Body of pancreas (tissue), 4 donors: ENCODE results near the gene MPO. TPM values are rescaled to one million over a fixed set of nuclear protein-coding genes. Genes with fewer than 3 reads are reported as not detected.

Source experiments
- ATAC-seq: fragments of 150-250 bp; one replicate; pipeline ENCODE4 v1.9.1; 2016
- DNase-seq, 4 donors: peaks; one replicate each; pipeline ENCODE4 v3.0.0-alpha.2; 2019
- H3K27ac ChIP-seq, 4 donors: fragments of 200-600 bp; sonication (generic); 1 replicate in 3 of 4; 2 replicates in 1 of 4; pipeline versions ENCODE4 v1.5.1 to v1.6.1; 2016 to 2019; ENCODE audit warnings: mild to moderate bottlenecking in 1 of 4, mixed read lengths in 1 of 4, moderate library complexity in 1 of 4
- H3K27me3 ChIP-seq, 2 donors: fragments of 200-600 bp; sonication (generic); one replicate each; pipeline ENCODE4 v1.6.0; 2016; ENCODE audit warnings: mild to moderate bottlenecking in 1 of 2
- H3K36me3 ChIP-seq, 2 donors: fragments of 200-600 bp; sonication (generic); replicated peaks in 1 of 2; 2 replicates each; pipeline ENCODE4 v1.5.1; 2016; ENCODE audit warnings: low read depth in 2 of 2; ENCODE audit not compliant: insufficient read depth in 1 of 2
- H3K4me1 ChIP-seq: fragments of 200-600 bp; sonication (generic); one replicate; pipeline ENCODE4 v1.6.0; 2016
- H3K4me3 ChIP-seq, 2 donors: fragments of 200-600 bp; sonication (generic); 1 replicate in 1 of 2; 2 replicates in 1 of 2; pipeline ENCODE4 v1.5.1; 2016 to 2019
- H3K9me3 ChIP-seq, 3 donors: fragments of 200-600 bp; sonication (generic); 1 replicate in 2 of 3; 2 replicates in 1 of 3; pipeline ENCODE4 v1.5.1; 2016
- POLR2A ChIP-seq, 3 donors: fragments of 450-650 bp; IDR thresholded peaks; one replicate each; pipeline ENCODE4 v1.6.1; 2016; ENCODE audit warnings: antibody characterized with exemption in 3 of 3, mild to moderate bottlenecking in 2 of 3
- WGBS, 2 donors: methylation state at CpG; one replicate each; pipeline ENCODE4 v1.1.5; 2017; 5-methylcytosine and 5-hydroxymethylcytosine counted together
- intact Hi-C: fragments of 100-400 bp; cut with DNase I; formaldehyde crosslinking; loops from one replicate; pipeline ENCODE4 v1.15.1; 2023
- total RNA-seq, 2 donors: library from RNA; depleted of rRNA; stranded (reverse); fragments of >200 nt; gene quantifications; one replicate each; pipeline ENCODE4 v1.1.0, GENCODE V29; 2016
- TF ChIP-seq, protein P1 (sequence below), 7 experiments: fragments of 450-650 bp in 4 of 7; fragments of 200-600 bp in 3 of 7; sonication (generic) in 3 of 7; IDR thresholded peaks; one replicate each; pipeline ENCODE4 v1.5.1; 2016 to 2019; ENCODE audit warnings: antibody characterized with exemption in 7 of 7

The MPO gene
- total RNA-seq, 2 donors from 2014 or later: not detected

DNA sequence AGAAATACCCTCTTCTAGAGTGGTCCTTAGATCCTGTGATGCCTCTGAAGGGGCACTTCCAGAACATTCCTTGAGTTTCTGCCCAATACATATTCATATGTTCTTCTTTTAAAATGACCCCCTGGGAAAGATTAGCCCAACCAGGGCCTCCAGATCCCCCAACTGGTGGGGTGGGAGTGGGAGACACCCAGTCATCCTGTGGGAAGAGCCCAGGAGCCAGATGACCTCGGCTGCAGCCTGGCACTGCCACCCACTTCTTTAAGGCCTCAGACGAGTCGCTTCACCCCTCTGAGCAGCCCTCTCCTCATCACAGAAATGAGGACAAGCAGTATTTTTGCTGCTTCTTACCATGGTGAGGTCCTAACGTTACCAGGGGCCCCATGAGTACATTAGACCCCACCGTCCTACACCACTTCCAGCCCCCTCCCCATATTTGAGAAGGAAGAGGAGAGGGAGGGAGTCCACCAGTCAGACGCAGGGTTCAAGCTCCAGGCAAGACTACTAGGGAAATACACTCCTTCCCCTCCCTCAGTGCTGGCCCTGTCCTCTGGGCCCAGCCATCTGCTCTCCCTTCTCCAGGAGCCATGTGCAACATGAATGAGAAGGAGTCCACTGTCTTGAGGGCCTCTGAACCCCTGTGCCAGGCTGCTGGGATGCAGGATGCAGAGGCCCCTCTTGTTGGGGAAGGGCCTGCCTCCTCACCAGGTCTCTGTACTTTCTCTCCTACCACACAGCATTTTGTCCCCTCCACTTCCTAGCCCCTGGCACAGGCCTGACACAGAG, 11.8 kb downstream of the MPO start:
- Histone ChIP-seq H3K27ac (no peak overlapping the region), H3K27me3 (no peaks in the 10 kb centered on the region), H3K4me3 (no peak overlapping the region), H3K36me3 (no peaks in the 10 kb centered on the region), H3K4me1 (no peaks in the 10 kb centered on the region), H3K9me3 (no peaks in the 10 kb centered on the region)
- WGBS, 2 donors: 62 to 65% methylated on average over 6 of the region's 6 CpGs
- intact Hi-C loops: no loop called here
- TF ChIP-seq, protein P1, sequence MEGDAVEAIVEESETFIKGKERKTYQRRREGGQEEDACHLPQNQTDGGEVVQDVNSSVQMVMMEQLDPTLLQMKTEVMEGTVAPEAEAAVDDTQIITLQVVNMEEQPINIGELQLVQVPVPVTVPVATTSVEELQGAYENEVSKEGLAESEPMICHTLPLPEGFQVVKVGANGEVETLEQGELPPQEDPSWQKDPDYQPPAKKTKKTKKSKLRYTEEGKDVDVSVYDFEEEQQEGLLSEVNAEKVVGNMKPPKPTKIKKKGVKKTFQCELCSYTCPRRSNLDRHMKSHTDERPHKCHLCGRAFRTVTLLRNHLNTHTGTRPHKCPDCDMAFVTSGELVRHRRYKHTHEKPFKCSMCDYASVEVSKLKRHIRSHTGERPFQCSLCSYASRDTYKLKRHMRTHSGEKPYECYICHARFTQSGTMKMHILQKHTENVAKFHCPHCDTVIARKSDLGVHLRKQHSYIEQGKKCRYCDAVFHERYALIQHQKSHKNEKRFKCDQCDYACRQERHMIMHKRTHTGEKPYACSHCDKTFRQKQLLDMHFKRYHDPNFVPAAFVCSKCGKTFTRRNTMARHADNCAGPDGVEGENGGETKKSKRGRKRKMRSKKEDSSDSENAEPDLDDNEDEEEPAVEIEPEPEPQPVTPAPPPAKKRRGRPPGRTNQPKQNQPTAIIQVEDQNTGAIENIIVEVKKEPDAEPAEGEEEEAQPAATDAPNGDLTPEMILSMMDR (IDR thresholded peaks at IDR 0.05): no peak
- TF ChIP-seq POLR2A (IDR thresholded peaks at IDR 0.05): no peak
- no peak for ATAC-seq
- DNase-seq: no peak

DNA sequence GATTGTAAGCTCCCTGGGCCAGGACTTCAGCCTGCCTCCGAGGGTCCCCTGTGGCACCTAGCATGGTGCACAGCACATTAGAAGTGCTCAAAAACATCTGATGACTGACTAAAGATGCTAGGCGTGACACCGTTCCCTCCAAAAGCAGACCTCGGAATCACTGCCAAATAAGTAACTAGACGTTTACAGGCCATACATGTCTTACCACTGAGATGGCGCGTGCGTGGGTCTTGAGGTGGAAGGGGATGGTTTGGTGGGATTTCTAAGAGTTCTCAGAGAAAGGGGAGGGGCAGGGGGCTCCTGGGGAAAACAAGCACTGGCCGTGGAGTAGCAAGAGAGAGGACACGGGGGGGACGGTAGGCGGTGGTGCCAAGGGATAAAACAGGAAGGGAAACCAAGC, 12.4 kb downstream of the MPO start:
- Histone ChIP-seq H3K27ac (no peak overlapping the region), H3K27me3 (no peaks in the 10 kb centered on the region), H3K9me3 (no peaks in the 10 kb centered on the region), H3K4me1 (no peaks in the 10 kb centered on the region), H3K36me3 (no peaks in the 10 kb centered on the region), H3K4me3 (no peak overlapping the region)
- ATAC-seq: no peak
- DNase-seq: no peak
- intact Hi-C loops: no loop called here
- WGBS, 2 donors: 80% methylated on average over 12 of the region's 12 CpGs
- TF ChIP-seq, protein P1 (IDR thresholded peaks at IDR 0.05): no peak
- no peak for TF ChIP-seq POLR2A (IDR thresholded peaks at IDR 0.05)

DNA sequence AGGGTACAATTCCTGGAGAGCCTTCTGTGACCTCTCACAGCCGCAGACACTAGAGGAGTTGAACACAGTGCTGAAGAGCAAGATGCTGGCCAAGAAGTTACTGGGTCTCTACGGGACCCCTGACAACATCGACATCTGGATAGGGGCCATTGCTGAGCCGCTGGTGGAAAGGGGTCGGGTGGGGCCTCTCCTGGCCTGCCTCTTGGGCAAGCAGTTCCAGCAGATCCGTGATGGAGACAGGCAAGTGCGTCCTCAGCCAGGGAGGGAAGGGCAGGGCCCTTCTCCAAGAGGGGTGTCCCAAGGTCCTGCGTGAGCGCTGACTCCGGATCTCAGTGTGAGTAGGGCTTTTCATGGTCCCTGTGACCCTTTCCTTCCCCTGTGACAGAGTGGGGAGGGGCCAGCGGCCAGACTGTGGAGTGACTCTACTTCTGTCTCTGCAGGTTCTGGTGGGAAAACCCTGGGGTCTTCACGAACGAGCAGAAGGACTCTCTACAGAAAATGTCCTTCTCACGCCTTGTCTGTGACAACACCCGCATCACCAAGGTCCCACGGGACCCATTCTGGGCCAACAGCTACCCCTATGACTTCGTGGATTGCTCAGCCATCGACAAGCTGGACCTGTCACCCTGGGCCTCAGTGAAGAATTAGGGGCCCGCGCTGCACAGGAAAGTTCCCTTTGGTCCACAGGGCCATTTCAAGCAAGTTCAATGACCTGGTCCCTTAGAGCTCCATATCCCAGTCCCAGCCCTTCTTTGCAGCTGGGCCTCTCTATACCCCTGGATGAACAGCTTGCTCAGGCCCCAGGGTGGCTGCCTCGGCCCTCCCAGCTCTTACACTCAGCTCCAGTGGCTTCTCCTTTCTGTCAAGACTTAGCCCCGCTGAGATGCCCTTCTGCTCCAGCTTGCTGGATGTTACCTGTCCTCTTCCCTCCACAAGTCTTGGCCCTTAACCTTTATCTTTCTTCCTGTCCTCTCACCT, 13.1 kb downstream of the MPO start:
- H3K36me3 ChIP-seq: no peaks in the 10 kb centered on the region
- H3K9me3 ChIP-seq: no peaks in the 10 kb centered on the region
- H3K27me3 ChIP-seq: no peaks in the 10 kb centered on the region
- 68 to 76% methylated on average over 9 to 21 of the region's 22 CpGs for WGBS, 2 donors
- no peak overlapping the region for H3K4me3 ChIP-seq
- TF ChIP-seq, protein P1 (IDR thresholded peaks at IDR 0.05): no peak
- no peak for TF ChIP-seq POLR2A (IDR thresholded peaks at IDR 0.05)
- ATAC-seq: no peak
- H3K27ac ChIP-seq: no peak overlapping the region
- intact Hi-C loops: no loop called here
- no peak for DNase-seq
- H3K4me1 ChIP-seq: no peaks in the 10 kb centered on the region

DNA sequence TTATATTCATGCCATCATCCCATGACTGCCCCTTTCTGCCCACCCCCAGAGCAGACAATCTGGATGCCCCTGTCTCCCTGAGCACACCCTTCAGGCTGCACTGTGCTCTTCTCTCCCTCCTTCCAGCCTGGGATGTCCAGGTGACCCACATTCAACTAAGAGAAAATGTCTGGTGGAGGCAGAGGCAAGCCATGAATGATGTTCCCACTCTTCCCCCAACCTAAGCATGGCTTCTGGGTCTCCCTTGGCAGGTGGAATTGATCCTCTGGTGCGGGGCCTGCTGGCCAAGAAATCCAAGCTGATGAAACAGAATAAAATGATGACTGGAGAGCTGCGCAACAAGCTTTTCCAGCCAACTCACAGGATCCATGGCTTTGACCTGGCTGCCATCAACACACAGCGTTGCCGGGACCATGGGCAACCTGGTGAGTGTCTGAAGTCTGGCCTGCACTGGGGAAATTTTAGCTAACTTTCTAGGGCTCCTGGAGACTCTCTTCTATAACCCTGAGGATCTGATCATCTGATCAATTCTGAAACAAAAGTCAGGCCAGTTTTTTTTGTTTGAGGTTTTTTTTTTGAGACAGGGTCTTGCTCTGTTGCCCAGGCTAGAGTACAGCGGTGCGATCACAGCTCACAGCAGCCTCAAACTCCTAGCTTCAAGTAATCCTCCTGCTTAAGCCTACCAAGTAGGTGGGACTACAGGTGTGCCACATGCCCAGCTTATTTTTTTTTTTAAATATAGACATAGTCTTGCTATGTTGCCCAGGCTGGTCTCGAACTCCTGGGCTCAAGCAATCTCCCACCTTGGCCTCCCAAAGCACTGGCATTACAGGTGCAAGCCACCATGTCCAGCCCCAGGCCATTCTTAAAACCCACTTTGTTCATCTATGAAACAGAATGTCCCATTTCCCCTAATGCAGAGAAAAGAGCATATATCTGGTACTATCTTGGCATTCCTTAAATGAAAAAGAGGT, 14.5 kb downstream of the MPO start:
- intact Hi-C loops: no loop called here
- ATAC-seq (no peak), DNase-seq (no peak)
- Histone ChIP-seq H3K4me3 (no peak overlapping the region), H3K9me3 (no peaks in the 10 kb centered on the region), H3K27me3 (no peaks in the 10 kb centered on the region), H3K27ac (no peak overlapping the region), H3K36me3 (no peaks in the 10 kb centered on the region), H3K4me1 (no peaks in the 10 kb centered on the region)
- no peak for TF ChIP-seq POLR2A (IDR thresholded peaks at IDR 0.05)
- TF ChIP-seq, protein P1 (IDR thresholded peaks at IDR 0.05): no peak
- WGBS, 2 donors: 89% methylated on average over 7 of the region's 7 CpGs
